CD8-positive, alpha-beta memory T cell (primary cell): ENCODE results near the gene GAPDHS. TPM values are rescaled to one million over a fixed set of nuclear protein-coding genes. Genes with fewer than 3 reads are reported as not detected.

ENCODE experiments used
- CTCF ChIA-PET: fragments of 350-600 bp; sonication (Branson Sonifier 250); formaldehyde crosslinking; loops from one replicate; lab custom pipeline; 2021; ENCODE audit warnings: antibody characterized with exemption; lab: Charles Lee
- POLR2A ChIA-PET: fragments of 350-600 bp; sonication (Branson Sonifier 250); formaldehyde crosslinking; loops from one replicate; lab custom pipeline; 2021; ENCODE audit warnings: antibody characterized with exemption; lab: Charles Lee
- DNase-seq, 5 donors: peaks; one replicate each; pipeline versions ENCODE4 v3.0.0 to v3.0.0-alpha.2; 2020 to 2022; ENCODE audit warnings: mixed read lengths in 1 of 5
- H3K27ac ChIP-seq: one replicate; pipeline ENCODE4 v1.7.0; 2013; ENCODE audit warnings: low read depth, mild to moderate bottlenecking, low read length, moderate library complexity
- H3K27me3 ChIP-seq: 2 replicates; pipeline ENCODE4 v1.7.0; 2013; ENCODE audit warnings: low read length, mild to moderate bottlenecking; ENCODE audit not compliant: insufficient read depth, poor library complexity, severe bottlenecking
- H3K36me3 ChIP-seq: 2 replicates; pipeline ENCODE4 v1.7.0; 2013; ENCODE audit warnings: mild to moderate bottlenecking, low read length, moderate library complexity; ENCODE audit not compliant: insufficient read depth
- H3K4me1 ChIP-seq: 2 replicates; pipeline ENCODE4 v1.7.0; 2013; ENCODE audit warnings: mild to moderate bottlenecking, low read length, moderate library complexity; ENCODE audit not compliant: insufficient read depth
- H3K4me3 ChIP-seq: 2 replicates; pipeline ENCODE4 v1.7.0; 2013; ENCODE audit warnings: mild to moderate bottlenecking, low read length
- H3K9me3 ChIP-seq: 2 replicates; pipeline ENCODE4 v1.7.0; 2013; ENCODE audit warnings: mild to moderate bottlenecking, low read length
- H3K27ac Mint-ChIP-seq, 8 donors: one replicate each; pipeline ENCODE4 v1.8.0; 2020 to 2021; ENCODE audit warnings: mixed read lengths in 8 of 8, mild to moderate bottlenecking in 6 of 8, inconsistent platforms in 3 of 8, moderate library complexity in 3 of 8
- H3K27me3 Mint-ChIP-seq, 2 donors: one replicate each; pipeline ENCODE4 v1.8.0; 2020 to 2021; ENCODE audit warnings: mixed read lengths in 2 of 2, mild to moderate bottlenecking in 1 of 2, moderate library complexity in 1 of 2
- H3K36me3 Mint-ChIP-seq, 3 donors: one replicate each; pipeline ENCODE4 v1.8.0; 2020 to 2021; ENCODE audit warnings: mixed read lengths in 3 of 3, inconsistent platforms in 1 of 3, mild to moderate bottlenecking in 1 of 3
- H3K4me1 Mint-ChIP-seq, 3 donors: one replicate each; pipeline ENCODE4 v1.8.0; 2020 to 2021; ENCODE audit warnings: mixed read lengths in 3 of 3, inconsistent platforms in 1 of 3, mild to moderate bottlenecking in 1 of 3
- H3K4me3 Mint-ChIP-seq, 7 donors: one replicate each; pipeline ENCODE4 v1.8.0; 2020 to 2021; ENCODE audit warnings: mixed read lengths in 7 of 7, mild to moderate bottlenecking in 6 of 7, moderate library complexity in 4 of 7, inconsistent platforms in 2 of 7
- H3K9me3 Mint-ChIP-seq, 5 donors: one replicate each; pipeline ENCODE4 v1.8.0; 2020 to 2022; ENCODE audit warnings: mixed read lengths in 5 of 5, mild to moderate bottlenecking in 3 of 5, moderate library complexity in 2 of 5, inconsistent platforms in 1 of 5
- polyA plus RNA-seq: library from polyadenylated mRNA; unstranded; fragments of 300-500 nt; fragmentation: Illumina TruSeq; gene quantifications from one replicate; pipeline ENCODE4 v1.2.3, GENCODE V29; 2021
- total RNA-seq, 2 experiments: library from RNA; stranded (reverse); gene quantifications; one replicate each; pipeline ENCODE4 v1.2.3, GENCODE V29; 2021

Gene GAPDHS
- total and polyA plus RNA-seq, 3 experiments from 2014 or later = not detected

- ChIA-PET CTCF (interaction anchor here (1.4 kb wide), 1 partner anchor 11 kb away, joined by 4 read pairs; no protein-coding TSS in a partner anchor), POLR2A (no interaction called here)
- DNase-seq = no peak
Measured at GRCh38 chr19:35502751-35503150, 30.5 kb upstream of the GAPDHS start.

GRCh38 chr19:35506011-35506410, 27.2 kb upstream of the GAPDHS start:
- ChIA-PET POLR2A (no interaction called here), CTCF (interaction anchor here (1.2 kb wide), 1 partner anchor 153 kb away, joined by 3 read pairs; no protein-coding TSS in a partner anchor)
- Histone ChIP-seq H3K36me3 (no peaks in the 10 kb centered on the region), H3K9me3 (no peaks in the 10 kb centered on the region), H3K4me3 (no peak overlapping the region), H3K27me3 (peaks cover 7% of the 10 kb centered on the region), H3K4me1 (peaks cover 17% of the 10 kb centered on the region), H3K27ac (no peak overlapping the region)
- H3K27ac Mint-ChIP-seq = peak overlapping the region in 1 of 8 donors; percentile 9
- H3K27me3 Mint-ChIP-seq = peaks cover 12 to 35% of the 10 kb centered on the region in 2 donors
- H3K4me3 Mint-ChIP-seq = no peak overlapping the region
- H3K9me3 Mint-ChIP-seq = no peaks in the 10 kb centered on the region
- peaks cover 20 to 27% (median 21%) of the 10 kb centered on the region in 3 donors for H3K4me1 Mint-ChIP-seq
- H3K36me3 Mint-ChIP-seq = no peaks in the 10 kb centered on the region
- DNase-seq = no peak

More at GRCh38 chr19:35502751-35503150, 30.5 kb upstream of the GAPDHS start:
- Histone ChIP-seq H3K4me1 (no peaks in the 10 kb centered on the region), H3K36me3 (no peaks in the 10 kb centered on the region), H3K27ac (no peak overlapping the region), H3K9me3 (no peaks in the 10 kb centered on the region), H3K4me3 (no peak overlapping the region), H3K27me3 (no peaks in the 10 kb centered on the region)
- Mint-ChIP-seq H3K4me1 (peaks cover 3 to 5% (median 4%) of the 10 kb centered on the region in 3 donors), H3K9me3 (no peaks in the 10 kb centered on the region), H3K27me3 (peaks cover 8 to 28% of the 10 kb centered on the region in 2 donors), H3K27ac (no peak overlapping the region), H3K36me3 (no peaks in the 10 kb centered on the region), H3K4me3 (no peak overlapping the region)

- Histone ChIP-seq H3K4me3 (no peak overlapping the region), H3K9me3 (no peaks in the 10 kb centered on the region), H3K4me1 (peaks cover 17% of the 10 kb centered on the region), H3K36me3 (no peaks in the 10 kb centered on the region), H3K27me3 (peaks cover 7% of the 10 kb centered on the region), H3K27ac (no peak overlapping the region)
- Mint-ChIP-seq H3K27ac (peak overlapping the region in 1 of 8 donors; percentile 51), H3K4me3 (no peak overlapping the region), H3K9me3 (no peaks in the 10 kb centered on the region), H3K36me3 (no peaks in the 10 kb centered on the region), H3K4me1 (peaks cover 16 to 23% (median 17%) of the 10 kb centered on the region in 3 donors), H3K27me3 (peaks cover 17 to 39% of the 10 kb centered on the region in 2 donors)
- ChIA-PET CTCF (interaction anchor here (1.4 to 2.2 kb wide), 3 partner anchors 13 to 313 kb away, joined by 3 to 9 read pairs (median 5); no protein-coding TSS in a partner anchor), POLR2A (no interaction called here)
- DNase-seq = no peak
Measured at GRCh38 chr19:35507561-35507960, 25.7 kb upstream of the GAPDHS start.

- Histone ChIP-seq H3K4me3 (no peak overlapping the region), H3K9me3 (no peaks in the 10 kb centered on the region), H3K27ac (no peak overlapping the region), H3K4me1 (peaks cover 17% of the 10 kb centered on the region), H3K36me3 (no peaks in the 10 kb centered on the region), H3K27me3 (peaks cover 7% of the 10 kb centered on the region)
- H3K4me3 Mint-ChIP-seq = no peak overlapping the region
- POLR2A ChIA-PET = no interaction called here
- no peaks in the 10 kb centered on the region for H3K9me3 Mint-ChIP-seq
- peaks cover 17 to 45% of the 10 kb centered on the region in 2 donors for H3K27me3 Mint-ChIP-seq
- CTCF ChIA-PET = interaction anchor here (1.4 to 2.2 kb wide), 3 partner anchors 13 to 312 kb away, joined by 3 to 9 read pairs (median 5); no protein-coding TSS in a partner anchor
- H3K27ac Mint-ChIP-seq = peak overlapping the region in 5 of 8 donors; percentile 23 to 80 (median 63)
- H3K4me1 Mint-ChIP-seq = peaks cover 16 to 23% (median 17%) of the 10 kb centered on the region in 3 donors
- no peak for DNase-seq
- no peaks in the 10 kb centered on the region for H3K36me3 Mint-ChIP-seq
Measured at GRCh38 chr19:35508129-35508528, 25.1 kb upstream of the GAPDHS start.

- Histone ChIP-seq H3K9me3 (no peaks in the 10 kb centered on the region), H3K4me1 (peaks cover 17% of the 10 kb centered on the region), H3K27me3 (peaks cover 7% of the 10 kb centered on the region), H3K4me3 (peak overlapping the region; percentile 25), H3K36me3 (no peaks in the 10 kb centered on the region), H3K27ac (no peak overlapping the region)
- CTCF ChIA-PET = interaction anchor here (0.9 to 2.0 kb wide), 6 partner anchors 12 to 311 kb away, joined by 3 to 8 read pairs (median 4); no protein-coding TSS in a partner anchor
- Mint-ChIP-seq H3K9me3 (no peaks in the 10 kb centered on the region), H3K27ac (peak overlapping the region; percentile 8 to 93 (median 68)), H3K27me3 (peaks cover 19 to 50% of the 10 kb centered on the region in 2 donors), H3K36me3 (no peaks in the 10 kb centered on the region), H3K4me3 (peak overlapping the region; percentile 58 to 92 (median 80)), H3K4me1 (peaks cover 16 to 23% (median 17%) of the 10 kb centered on the region in 3 donors)
- DNase-seq = peak in 4 of 5 donors; percentile 14 to 60 (median 32)
- POLR2A ChIA-PET = no interaction called here
Measured at GRCh38 chr19:35509018-35509652, 24.1 kb upstream of the GAPDHS start.

GRCh38 chr19:35509861-35510625, 23.2 kb upstream of the GAPDHS start:
- Mint-ChIP-seq H3K4me1 (peaks cover 16 to 23% (median 17%) of the 10 kb centered on the region in 3 donors), H3K27me3 (peaks cover 19 to 50% of the 10 kb centered on the region in 2 donors), H3K4me3 (peak overlapping the region; percentile 58 to 92 (median 80)), H3K9me3 (no peaks in the 10 kb centered on the region), H3K36me3 (no peaks in the 10 kb centered on the region), H3K27ac (peak overlapping the region in 7 of 8 donors; percentile 45 to 93 (median 77))
- Histone ChIP-seq H3K27me3 (peaks cover 7% of the 10 kb centered on the region), H3K4me1 (peaks cover 17% of the 10 kb centered on the region), H3K9me3 (no peaks in the 10 kb centered on the region), H3K27ac (no peak overlapping the region), H3K4me3 (peak overlapping the region; percentile 25), H3K36me3 (no peaks in the 10 kb centered on the region)
- DNase-seq = peak; percentile 49 to 75 (median 64)
- ChIA-PET POLR2A (no interaction called here), CTCF (interaction anchor here (0.6 to 1.6 kb wide), 21 partner anchors 8 to 203 kb away, joined by 3 to 8 read pairs (median 4); no protein-coding TSS in a partner anchor)

GRCh38 chr19:35510626-35510964, 22.7 kb upstream of the GAPDHS start:
- H3K4me1 ChIP-seq = peaks cover 17% of the 10 kb centered on the region
- H3K27ac ChIP-seq = no peak overlapping the region
- Mint-ChIP-seq H3K36me3 (no peaks in the 10 kb centered on the region), H3K4me1 (peaks cover 16 to 23% (median 17%) of the 10 kb centered on the region in 3 donors), H3K4me3 (peak overlapping the region in 6 of 7 donors; percentile 58 to 92 (median 80)), H3K9me3 (no peaks in the 10 kb centered on the region), H3K27ac (peak overlapping the region in 3 of 8 donors; percentile 45 to 55 (median 53)), H3K27me3 (peaks cover 19 to 46% of the 10 kb centered on the region in 2 donors)
- H3K9me3 ChIP-seq = no peaks in the 10 kb centered on the region
- peaks cover 7% of the 10 kb centered on the region for H3K27me3 ChIP-seq
- DNase-seq = no peak
- no peak overlapping the region for H3K4me3 ChIP-seq
- ChIA-PET POLR2A (no interaction called here), CTCF (interaction anchor here (0.7 to 1.6 kb wide), 16 partner anchors 9 to 203 kb away, joined by 3 to 8 read pairs (median 4); no protein-coding TSS in a partner anchor)
- H3K36me3 ChIP-seq = no peaks in the 10 kb centered on the region
